ENCODE data around the gene TESK1. TPM values are rescaled to one million over a fixed set of nuclear protein-coding genes. Genes with fewer than 3 reads are reported as not detected.

Gene TESK1
- total and polyA plus RNA-seq, 2 experiments from 2014 or later: 6.8 to 10.7 TPM

GRCh38 chr9:35612843-35613242 is 7.8 kb downstream of the TESK1 start (continued):
- TF ChIP-seq ZNF462 (CRISPR knock-in tag; IDR thresholded peaks at IDR 0.05): no peak
- no peak for TF ChIP-seq POLR2AphosphoS5 (IDR thresholded peaks at IDR 0.05; ENCODE audit: low read depth)

- Mint-ChIP-seq H3K4me3 (peak overlapping the region; percentile 78), H3K4me1 (peaks cover 14% of the 10 kb centered on the region), H3K27me3 (ENCODE audit: insufficient read depth, low read depth, poor library complexity) (peaks cover 31% of the 10 kb centered on the region), H3K9me3 (no peaks in the 10 kb centered on the region), H3K27ac (no peak overlapping the region), H3K36me3 (ENCODE audit: low read depth) (no peaks in the 10 kb centered on the region)
- H3K36me3 ChIP-seq (ENCODE audit: insufficient read depth): no peaks in the 10 kb centered on the region
- no peaks in the 10 kb centered on the region for H4K20me1 ChIP-seq (replicated peaks; ENCODE audit: insufficient read depth)
- peak overlapping the region; percentile 85 for H3K4me3 ChIP-seq
- peaks cover 17% of the 10 kb centered on the region for H3F3A ChIP-seq (replicated peaks; ENCODE audit: low read depth)
- no peaks in the 10 kb centered on the region for H3K79me2 ChIP-seq (replicated peaks; ENCODE audit: insufficient read depth)
- H3K27ac ChIP-seq (ENCODE audit: low read depth): no peak overlapping the region
- ATAC-seq: peak; percentile 70
- peak overlapping the region; percentile 95 for H3K4me2 ChIP-seq
- peak overlapping the region; percentile 100 for H2AFZ ChIP-seq
- H3K27me3 ChIP-seq (ENCODE audit: insufficient read depth): peaks cover 33% of the 10 kb centered on the region
- H3K4me1 ChIP-seq (ENCODE audit: insufficient read depth): peaks cover 14% of the 10 kb centered on the region
- peak; percentile 42 for DNase-seq (ENCODE audit: low spot score)
- no peaks in the 10 kb centered on the region for H3K9me2 ChIP-seq (ENCODE audit: insufficient read depth)
- no peak for TF ChIP-seq CTCF (conservative IDR thresholded peaks at IDR 0.05; ENCODE audit: low read depth in 2 of 2)
- TF ChIP-seq EZH2 (IDR thresholded peaks at IDR 0.05; ENCODE audit: low read depth, unreplicated experiment): no peak
- TF ChIP-seq ZNF331 (CRISPR knock-in tag; IDR thresholded peaks at IDR 0.05; ENCODE audit: low read depth): no peak
- no peak for TF ChIP-seq ZNF462 (CRISPR knock-in tag; IDR thresholded peaks at IDR 0.05)
- no peak for TF ChIP-seq POLR2AphosphoS5 (IDR thresholded peaks at IDR 0.05; ENCODE audit: low read depth)
Observed at GRCh38 chr9:35615981-35616680, 11.1 kb downstream of the TESK1 start.
